Dedifferentiated amniotic fluid mesenchymal stem cell (primary cell): ENCODE results near the gene GNAI3.

Experiments used
- DNase-seq: peaks from one replicate; pipeline ENCODE4 v3.0.0-alpha.2; 2016; ENCODE audit errors: extremely low spot score

GNAI3 gene

DNA sequence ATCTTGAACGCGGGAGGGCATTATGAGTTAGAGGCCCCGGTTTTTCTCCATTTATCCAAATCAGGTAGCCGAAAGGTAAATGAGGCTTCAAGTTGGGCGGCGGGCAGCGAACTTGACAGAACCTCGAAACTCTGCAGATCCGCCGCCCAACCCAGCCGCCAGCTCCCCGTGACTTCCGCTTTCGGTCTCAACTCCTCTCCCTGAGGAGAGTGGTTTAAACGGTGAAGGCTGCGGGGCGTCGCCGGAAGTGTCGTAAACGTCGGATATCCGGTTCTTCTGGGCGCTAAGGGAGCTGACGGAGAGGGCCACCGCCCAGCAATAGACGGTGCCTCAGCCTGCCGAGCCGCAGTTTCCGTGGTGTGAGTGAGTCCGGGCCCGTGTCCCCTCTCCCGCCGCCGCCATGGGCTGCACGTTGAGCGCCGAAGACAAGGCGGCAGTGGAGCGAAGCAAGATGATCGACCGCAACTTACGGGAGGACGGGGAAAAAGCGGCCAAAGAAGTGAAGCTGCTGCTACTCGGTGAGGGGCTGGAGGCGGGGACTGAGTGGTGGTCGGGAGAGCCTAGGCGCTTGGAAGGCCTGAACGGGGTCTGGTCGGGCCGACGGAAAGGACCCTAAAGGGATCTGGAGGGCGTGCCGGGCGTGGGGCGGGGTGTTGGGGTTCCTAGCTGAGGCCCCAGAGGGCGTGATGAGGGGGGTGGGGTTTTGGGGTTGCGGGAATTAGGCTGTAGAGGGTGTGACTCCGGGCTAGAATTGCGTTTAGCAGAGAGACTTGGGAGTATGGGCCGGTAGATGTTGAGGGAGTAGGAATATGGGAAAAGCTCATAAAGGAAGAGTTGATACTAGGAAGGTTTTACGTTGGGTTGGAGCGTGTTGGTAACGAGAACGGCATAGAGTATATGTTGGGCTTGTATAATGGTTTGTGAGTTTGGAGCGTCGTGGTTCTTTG is at the start of gene GNAI3:
GNAI3 (plus strand) TSS at position 295 of the 947 bp plus-strand sequence; CDS start at position 401, 106 bp downstream.
- peak; percentile 98 for DNase-seq

DNA sequence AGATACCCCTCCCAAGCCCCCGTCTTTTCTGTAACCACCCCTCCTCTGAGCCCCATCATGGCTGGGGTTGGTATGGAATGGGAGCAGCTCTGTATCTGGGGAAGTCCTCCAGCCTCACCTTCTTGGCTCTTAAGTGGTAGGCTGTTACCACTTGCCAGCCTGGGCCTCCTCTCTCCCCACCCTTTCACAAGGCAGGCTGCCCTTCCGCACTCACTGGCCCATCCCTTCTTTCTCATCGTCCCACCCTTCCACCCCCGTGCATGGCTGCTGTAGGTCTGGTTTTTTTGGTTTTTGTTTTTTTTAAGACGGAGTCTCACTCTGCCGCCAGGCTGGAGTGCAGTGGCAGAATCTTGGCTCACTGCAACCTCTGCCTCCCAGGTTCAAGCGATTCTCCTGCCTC is 49.3 kb upstream of the GNAI3 start:
- DNase-seq: no peak

DNA sequence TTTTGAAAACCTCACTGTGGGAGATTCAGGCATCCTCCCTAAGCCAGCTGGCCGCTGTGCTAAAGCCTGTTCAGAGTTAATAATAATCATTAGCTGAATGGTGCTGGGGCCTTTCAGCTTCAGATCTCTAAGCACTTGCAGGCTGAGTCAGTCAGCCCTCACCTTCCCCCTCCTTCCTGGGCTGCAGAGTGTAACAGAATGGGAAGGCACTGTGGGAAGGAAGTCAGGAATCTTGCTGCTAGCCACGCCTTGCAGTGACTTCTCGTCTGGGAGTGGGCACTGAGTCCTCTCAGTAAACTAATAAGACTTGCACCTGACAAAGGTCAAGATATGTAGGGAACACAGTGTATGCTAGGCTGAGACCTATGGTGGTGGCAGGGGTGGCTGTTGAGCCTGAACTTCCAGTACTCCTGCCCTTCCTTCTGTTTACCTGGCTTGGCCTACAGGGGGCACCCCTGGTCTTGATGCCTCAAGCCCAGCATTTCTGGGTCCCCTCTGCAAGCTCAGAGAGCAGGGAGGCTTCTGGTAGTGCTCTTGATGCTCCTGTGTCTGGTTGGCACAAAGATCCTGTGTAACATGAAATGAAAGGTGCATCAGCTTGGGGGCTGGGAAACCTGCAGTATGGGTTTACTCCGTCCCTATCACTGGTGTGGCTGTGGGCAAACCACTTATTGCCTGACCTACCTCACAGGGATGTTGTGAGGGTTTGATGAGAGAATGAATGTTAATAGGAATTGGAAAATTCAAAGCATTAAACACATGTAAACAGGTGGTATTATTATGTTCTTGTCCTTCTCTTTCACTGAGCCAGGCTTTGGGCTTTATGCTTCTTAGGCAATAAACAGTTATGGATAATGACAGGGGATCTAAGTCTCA is 48.5 kb upstream of the GNAI3 start:
- no peak for DNase-seq

DNA sequence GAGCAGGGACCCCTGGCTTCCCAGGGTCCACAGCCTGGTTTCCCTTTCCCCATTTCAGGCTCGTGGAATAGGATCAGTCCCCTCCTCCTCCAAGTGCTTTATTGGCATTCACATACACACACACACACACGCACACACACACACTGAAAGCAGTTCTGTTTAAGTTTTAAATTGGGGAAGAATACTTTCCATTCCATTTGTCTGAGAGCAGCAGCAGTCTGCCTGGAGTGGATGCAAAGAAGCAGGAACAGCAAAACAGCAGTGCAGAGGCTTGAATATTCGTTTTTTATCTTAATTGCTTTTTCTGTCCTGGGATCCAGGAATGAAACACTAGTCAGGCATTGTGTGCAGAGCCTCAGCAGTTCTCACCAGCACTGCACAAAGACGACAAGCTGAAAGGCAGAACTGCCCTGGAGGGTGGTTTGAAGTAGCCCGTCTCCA is 47.5 kb upstream of the GNAI3 start:
- DNase-seq: peak; percentile 89

DNA sequence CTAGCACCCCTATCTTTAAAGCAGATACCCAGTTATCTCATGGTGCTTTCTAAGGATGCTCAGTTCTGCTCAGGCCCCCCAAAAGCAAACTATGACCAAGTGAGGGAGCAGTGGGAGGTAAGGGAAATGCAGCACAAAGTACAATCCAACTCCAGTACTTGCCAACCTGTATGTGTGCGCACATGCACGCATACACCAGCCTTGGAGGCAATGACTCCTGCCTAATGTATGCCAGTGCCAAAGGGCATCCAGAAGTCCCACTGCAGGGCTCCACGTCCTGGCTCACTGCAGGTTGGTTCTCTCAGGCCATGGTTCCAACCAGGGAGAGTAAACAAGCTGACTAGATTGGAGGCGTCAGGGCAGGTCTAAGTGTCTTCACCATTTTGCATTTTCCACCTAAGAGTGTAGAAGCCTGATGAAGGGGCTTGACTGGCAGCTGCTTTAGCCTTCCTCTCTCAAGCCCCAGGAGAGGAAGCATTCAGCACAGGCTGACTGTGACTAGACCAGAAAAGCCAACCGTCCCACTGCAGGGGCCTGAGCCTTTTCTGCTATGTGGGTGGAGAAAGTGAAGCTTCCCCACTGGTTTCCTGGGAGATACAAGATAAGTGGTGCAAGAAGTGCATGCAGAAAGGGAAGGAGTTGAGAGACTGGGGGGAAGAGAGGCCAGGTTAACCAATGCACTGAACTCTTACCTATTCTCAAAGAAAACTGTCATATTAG is 46.6 kb upstream of the GNAI3 start:
- no peak for DNase-seq

DNA sequence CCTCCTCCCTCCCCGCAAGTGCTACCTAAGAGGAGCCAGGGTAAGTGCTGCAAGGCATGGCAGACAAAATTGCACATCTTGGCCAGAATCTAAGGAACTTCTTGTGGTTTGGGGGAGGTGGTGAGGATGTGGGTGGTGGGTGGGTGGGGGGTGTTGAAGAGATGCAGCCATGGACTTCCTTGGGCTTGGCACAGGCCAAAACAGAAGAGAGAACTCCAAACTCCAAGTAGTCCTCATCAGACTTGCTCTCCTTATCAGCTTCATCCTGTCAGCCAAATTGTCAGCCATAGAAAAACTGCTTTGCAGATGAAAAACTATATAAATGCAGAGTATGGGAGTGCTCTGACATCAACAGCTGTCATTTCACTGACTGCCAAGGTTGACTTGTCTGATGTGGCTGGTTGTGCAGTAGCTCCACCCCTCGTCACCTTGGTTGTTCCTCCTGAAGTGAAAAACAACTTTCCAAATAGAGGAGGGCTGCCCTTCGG is 46.0 kb upstream of the GNAI3 start:
- no peak for DNase-seq

DNA sequence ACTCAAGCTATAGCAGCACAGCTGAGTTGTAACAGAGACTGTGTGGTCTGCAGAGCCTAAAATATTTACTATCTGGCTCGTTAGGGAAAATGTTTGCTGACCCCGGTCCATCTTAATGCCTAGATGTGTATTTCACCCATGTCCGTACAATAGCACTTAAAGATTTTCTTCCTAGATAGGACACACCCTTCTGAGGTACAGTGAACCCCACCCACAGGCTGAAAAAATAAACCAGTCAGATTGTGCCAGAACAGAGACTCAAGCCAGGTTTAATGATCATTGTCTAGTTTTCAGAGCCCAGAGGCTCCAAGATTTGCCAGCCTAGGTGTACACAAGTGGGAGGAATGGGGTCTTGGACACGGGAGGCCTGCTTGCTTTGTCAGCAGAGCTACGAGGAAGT is 44.5 kb upstream of the GNAI3 start:
- DNase-seq: no peak

DNA sequence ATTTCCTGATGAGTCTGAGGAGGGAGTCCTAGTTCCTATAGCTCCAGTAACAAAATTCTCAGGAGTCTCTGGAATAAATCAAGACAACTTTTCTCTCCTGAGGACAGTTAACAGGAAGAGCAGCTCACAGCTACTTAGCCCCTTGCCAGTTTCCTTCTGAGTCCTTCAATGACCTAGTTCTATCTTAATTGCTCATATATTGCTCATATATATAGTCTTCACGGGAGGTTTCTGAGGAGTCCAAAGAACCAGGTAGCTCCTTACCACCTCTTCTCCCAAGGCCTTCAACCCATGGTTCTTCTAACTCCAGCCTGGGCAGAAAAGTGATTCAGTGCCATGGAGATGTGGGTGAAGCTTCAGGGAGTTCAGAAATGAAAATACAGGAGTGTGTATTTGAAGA is 43.4 kb upstream of the GNAI3 start:
- DNase-seq: no peak

DNA sequence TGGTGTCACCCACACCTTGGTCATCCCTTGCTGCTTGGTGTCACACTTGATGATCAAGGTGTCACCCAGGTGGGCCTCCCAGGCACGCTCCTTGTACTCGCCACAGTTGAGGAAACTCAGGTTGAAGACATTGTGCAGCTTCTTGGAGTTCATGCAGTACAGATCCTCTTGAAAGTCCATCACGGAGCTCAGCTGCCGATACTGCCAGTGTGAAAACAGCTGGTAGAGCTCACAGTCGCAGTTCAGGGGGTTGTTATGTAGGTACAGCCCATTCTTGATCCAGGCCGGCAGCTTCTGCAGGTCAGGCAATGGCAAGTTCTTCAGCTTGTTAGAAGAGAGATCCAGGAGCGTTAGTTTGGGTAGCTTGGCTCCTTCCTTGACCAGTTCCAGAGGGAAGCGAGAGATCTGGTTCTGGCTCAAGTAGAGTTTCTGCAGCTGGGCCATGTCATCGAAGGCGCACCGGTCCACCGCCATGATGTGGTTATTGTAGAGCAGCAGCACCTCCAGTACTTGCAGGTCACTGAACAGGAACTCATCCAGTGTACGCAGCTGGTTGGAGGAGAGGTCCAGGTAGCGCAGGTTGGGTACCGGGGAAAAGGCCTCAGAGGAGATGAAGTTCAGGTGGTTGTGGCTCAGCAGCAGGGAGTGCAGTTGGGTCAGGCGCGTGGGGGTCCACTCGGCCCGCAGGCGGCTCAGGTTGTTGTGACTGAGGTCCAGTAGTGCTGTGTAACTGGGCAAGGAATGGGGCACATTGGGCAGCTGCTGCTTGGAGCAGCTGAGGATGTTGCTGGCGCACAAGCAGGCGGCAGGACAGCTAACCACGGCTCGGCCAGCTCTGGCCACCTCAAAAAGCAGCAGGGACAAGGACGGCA is 40.2 kb upstream of the GNAI3 start:
- DNase-seq: no peak

DNA sequence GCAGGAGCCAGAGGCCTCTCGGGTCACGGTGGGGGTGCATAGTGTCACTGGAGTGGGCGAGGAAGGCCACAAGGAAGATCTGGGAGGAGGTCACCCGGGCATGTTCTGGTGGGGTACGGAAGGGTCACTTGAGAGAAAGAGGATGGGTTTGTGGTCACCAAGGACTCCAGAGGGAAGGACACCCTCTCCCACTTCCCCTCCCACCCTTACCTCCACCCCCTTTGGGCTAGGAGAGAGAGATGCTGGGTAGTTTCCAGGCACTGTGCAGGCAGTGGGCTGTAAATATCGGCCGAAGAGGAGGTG is 39.6 kb upstream of the GNAI3 start:
- DNase-seq: no peak

DNA sequence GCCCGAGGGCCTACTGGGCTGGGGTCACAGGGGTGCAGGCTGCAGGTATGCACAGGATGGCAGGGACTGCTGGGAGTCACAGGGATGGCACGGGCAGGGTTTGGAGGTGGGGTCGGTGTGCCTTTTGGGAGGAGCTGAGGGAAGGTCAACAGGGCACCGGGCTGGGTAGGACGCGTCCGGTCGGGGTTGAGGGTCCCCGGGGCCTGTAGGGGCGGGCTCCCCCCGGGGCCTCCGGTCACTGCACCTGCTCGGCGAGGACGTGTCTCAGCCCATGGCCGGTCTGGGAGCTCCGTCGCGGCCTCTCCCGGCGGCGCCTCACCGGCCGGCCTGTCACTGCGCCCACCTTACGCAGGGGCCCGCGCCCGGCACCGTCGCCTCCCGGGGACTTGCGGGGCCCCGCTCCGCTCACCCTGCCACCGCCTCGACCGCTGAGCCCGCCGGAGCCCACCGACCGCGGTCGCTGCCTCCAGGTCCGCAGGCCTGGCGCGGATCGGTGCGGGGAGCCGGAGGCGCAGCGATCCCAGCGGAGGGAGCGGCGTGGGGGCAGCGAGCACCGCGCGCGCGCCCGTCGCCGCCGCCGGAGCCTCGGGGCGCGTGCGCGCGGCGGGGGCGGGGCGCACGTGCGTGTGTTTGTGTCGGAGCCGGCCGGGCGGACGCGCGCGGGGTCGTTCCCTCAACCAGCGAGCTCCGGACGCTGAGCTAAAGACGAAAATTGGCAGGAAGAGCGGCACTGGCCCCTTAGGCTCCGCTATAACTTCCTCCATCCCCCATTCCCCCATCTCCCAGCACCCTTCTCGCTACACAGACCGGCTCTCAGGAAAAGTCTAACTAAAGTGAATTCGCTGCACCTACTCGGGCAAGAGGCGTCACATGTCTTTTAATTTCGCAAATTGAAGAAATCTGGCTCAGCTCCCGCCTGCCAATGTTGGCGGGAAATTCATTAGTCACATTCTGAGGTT is 39.0 kb upstream of the GNAI3 start, which contains the start of gene AMIGO1:
AMIGO1 (minus strand) TSS at position 552 of the 959 bp plus-strand sequence. CDS start 815 bp downstream, outside the sequence.
- DNase-seq: no peak

DNA sequence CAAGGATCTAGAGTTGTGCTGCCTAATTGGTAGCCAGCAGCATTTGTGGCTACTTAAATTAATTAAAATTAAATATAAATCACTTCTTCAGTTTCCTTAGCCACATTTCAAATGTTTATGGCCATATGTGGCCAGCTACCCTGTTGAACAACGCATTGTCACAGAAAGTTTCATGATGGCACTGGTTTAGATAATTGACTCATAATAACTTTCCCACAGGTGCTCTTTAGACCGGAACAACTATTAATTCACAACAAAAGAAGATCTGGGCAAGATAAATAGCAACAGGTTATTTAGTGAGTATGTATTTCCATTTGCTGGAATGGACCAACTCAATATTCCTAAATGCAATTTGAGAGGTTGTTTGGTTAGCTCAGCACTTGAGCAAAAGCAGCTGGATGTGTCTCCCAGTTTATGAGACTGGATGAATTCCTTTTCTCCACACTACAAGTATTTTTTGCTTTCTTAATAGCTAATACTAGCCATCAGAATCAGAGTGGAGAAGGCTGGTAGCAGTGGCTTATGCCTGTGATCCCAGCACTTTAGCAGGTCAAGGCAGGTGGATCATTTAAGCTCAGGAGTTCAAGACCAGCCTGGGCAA is 35.2 kb upstream of the GNAI3 start:
- no peak for DNase-seq

DNA sequence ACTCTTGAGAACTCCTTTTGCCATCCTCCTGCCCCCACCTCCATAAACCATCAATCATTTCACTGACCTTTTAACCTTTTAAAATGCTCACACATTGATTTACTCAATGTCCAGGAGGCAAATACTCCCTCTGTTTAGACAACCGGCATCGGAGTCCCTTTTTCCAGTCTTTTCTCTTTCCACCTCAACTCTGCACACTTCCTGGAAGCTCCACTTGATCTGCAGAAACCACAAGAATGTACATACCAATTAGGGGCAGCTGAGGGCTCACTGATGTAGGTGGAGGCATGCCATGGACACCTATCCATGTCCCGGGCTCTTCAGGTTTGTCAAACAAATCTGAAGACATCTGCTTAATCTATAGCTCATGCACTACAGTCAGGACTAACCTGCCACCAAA is 33.6 kb upstream of the GNAI3 start:
- no peak for DNase-seq

DNA sequence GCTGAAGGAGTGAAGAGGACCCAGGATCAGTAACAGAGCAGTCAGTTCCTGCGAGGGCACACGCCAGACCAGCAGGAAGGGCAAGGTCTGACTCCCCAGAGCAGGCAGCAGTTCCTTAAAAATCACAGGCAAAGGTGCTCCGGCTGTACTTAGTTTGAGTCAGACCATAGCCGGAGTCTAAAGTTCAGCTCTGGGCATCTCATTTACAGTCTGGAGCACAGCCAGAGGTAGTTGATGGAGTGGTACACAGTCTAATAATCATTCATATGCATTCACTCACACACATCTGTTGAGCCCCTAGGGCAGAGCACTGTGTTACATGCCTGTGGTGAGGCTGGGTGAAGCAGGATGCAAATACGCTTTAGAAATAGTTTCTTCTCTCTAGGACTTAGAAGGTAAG is 31.5 kb upstream of the GNAI3 start:
- DNase-seq: no peak

DNA sequence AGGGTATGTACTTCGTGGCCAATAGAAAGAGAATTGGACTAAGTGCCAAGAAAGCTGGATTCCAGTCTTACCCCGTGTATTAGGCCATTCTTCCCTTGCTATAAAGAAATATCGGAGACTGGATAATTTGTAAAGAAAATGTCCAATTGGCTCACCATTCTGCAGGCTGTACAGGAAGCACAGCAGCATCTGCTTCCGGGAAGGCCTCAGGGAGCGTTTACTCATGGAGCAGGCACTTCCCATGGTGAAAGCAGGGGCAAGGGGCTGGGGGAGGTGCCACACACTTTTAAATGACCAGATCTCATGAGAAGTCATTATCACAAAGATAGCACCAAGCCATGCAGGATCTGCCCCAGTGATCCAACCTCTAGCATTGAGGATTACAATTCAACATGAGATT is 31.1 kb upstream of the GNAI3 start:
- no peak for DNase-seq

DNA sequence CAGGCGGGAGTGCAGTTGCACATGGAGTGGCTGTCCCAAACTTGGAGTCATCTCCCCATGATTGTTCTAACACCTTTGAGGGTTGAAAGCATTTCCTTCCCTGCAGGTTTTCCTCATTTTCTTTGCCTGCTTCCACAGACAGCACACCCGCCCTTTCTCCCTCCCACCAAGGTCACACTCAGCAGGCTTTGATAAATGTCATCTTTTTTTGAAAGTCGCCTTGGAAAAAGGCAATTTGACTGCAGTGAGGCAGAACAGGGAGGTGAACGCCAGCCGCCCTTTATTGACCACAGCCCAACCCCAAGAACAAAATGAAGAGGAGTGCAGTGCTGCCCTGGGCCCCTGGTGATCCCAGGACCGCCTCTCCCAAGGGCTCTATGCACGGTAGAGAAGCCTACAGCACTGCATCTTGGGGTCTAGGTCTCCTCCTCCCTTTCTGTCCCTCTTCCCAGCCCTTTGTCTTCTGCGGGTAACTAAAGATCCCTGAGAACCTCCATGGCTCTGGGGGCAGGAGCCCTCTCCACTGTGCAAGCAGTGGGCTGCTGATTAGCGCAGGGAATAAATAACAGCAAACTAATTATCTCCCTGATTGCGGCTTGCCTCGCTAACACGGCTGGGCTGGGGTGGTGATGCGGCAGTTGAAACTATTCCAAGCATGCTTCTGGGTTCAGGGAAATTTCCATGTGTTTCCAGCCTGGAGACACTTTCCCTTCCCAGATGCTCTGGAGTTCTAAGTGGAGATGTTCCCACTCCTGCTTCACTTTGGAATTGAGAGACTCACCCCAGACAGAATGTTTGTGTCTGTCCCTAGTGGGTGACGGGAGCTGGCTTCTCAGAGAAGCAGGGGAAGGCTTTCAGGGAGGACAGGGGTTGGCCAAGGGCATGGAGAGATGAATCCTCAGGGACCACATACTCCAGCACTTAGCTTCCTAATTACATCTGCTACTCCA is 27.1 kb upstream of the GNAI3 start:
- DNase-seq: no peak

DNA sequence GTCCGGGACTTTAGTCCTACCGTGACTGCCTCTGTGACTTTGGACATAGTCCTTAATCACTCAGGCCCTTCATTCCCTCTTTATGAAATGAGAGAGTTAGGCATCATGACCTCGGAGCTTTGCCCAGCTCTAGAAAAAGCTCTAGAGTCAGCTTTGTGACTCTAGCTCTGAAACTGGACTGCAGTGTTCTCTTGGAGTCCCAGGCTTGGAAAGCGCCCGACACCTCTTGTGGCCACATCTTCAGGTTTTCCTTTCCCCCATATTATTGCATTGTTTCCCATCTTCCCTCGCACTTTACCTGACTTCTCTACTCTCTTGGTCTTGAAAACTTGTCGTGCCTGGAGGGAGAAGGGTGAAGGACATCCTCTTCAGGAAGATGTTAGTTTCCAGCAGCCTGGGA is 26.4 kb upstream of the GNAI3 start:
- DNase-seq: no peak

DNA sequence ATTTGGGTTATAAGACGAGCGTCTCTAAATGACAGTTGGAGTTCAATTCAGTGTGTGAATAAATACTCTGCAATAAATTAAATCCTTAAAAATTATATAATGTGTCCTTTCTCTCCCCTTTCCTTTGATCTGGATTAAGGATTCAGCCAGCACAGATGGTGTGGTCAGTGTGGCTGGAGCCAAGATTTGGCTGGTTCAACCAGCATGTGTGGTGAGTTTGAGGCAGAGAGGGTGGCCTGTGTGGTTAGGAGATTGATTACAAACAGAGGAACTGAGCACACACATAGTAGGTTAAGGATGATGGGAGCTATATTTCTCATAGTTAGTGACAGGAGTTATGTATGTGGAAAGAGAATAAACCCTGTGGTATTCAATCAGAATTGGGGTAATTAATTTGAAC is 24.7 kb upstream of the GNAI3 start:
- DNase-seq: no peak
